CD4-positive, alpha-beta T cell treated with Interferon alpha-2 for 1 hour (primary cell): ENCODE results near the gene ROMO1.
A peak's percentile ranks its signal among the peaks of the same experiment; 100 is the strongest.

Source experiments
- DNase-seq, 2 donors: peaks; one replicate each; pipeline ENCODE4 v3.0.0-alpha.2; 2020 to 2022

The ROMO1 gene

DNA sequence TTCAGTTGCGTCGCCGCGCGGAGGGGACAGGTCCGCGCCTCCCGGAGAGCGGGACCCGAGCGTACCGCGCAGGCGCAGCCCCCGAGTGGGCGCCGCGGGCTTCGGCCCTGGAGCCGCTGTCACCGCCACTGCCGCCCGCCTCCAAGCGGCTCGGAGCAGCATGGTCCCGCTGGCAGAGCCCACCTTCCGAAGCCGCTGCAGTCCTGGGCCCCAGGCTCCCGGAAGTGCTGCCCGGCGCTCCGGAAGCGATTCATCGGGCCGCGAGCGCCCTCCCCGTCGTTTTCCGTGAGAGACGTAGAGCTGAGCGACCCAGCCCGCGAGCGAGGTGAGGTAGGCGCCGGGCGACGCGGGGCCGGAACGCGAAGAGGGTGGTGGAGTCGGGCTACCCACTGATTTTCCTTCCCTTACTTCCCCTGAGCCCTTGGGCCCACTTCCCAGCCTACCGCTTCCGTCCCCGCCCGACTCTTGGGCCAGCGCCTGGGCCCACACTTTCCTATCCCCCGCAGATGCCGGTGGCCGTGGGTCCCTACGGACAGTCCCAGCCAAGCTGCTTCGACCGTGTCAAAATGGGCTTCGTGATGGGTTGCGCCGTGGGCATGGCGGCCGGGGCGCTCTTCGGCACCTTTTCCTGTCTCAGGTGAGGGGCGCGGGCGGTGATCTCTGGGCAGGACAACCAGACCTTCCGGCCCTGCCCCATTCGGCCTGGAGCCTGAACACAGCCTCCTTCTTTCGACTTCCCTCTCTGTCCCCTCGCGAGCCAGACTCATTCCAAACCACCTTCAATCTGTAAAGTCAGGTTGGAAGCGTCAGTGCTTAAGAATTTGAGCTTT, at the start of gene ROMO1, which contains the start of gene NFS1:
TSS of gene ROMO1 (plus strand) at position 279 of the 830 bp plus-strand sequence. CDS start at position 507, 228 bp downstream.
TSS of gene NFS1 (minus strand) at position 226 of the 830 bp plus-strand sequence. CDS start at position 162, 64 bp downstream.
- DNase-seq = peak; percentile 85 to 90

DNA sequence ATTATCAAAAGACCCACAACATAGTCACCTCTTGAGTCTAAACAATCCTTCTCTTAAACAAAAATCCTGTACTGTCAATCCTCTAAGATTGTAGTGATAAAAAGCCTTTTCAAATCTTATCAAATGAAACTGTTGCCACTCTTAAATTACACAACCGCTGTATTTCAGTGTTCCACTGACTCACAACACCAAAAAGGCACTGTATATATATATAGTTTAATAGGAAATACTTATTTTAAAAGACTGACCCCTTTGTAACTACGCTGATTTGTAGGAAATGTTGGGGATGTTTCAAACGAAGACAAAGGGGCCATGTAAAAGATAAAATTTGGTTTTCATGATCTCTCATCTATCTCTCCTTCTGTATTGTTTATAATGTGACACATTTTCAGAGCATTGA, 48.6 kb upstream of the ROMO1 start:
- DNase-seq = no peak

DNA sequence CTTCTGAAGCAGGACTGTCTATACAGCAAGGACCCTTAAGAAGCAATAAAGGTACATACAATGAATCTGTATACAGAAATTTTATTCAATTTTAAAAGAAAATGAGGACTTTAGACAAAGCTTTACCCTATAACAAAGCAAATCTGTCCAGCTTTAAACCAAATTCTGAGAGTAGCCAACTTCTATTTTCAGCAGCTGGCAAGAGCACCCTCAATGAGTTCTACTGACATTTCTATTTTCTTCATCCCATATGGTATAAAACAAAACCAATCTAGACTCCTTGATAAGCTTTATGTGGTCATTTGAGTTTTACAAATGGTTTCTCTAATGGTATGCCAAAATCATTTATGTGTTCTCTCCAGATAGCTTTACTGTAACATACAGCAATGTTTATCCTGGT, 47.2 kb upstream of the ROMO1 start:
- no peak for DNase-seq

DNA sequence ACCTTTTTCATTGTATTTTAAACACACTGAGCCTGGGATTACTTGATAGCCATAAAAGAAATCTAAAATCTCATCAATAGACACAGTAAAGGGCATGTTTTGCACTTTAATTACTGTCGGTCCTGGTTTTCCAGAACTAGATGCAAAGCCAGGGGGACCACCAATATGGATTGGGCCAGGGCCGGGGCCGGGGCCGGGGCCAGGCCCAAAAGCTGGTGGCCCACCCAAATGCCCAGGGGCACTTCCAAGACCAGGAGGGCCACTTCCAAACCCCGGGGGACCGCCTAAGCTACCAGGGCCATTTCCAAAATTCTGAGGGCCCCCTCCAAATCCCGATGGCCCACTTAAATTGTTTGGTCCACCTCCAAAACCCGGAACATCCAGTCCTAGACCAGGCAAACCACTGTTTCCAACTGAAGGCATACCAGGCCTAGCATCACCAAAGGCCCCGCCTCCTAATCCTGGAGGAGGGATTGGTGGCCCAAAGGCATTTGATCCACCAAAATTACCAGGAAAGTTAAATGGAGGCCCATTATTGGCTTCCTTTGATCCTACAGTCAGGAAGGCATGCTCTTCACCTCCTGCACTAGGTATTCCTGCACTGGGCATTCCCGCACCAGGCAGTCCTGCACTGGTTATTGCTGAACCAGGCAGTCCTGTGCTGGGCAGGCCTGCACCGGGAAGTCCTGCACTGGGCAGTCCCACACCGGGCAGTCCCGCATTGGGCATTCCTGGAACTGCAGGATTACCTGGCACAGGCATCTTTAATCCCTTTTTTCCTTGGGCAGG, 46.4 kb upstream of the ROMO1 start:
- no peak for DNase-seq

DNA sequence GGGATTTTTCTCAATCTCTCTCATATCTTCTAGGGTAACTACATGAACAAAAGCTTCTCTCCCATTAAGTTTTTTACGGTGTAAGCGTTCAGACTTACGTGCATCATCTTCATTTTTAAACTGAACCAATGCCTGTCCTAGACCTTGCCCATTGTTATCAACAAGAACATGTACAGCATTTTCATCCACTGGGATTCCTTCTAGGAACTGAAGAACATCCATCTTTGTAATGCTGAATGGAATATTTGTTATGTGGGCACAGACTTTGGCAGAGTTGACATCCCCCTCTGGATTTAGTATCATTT, 45.8 kb upstream of the ROMO1 start:
- no peak for DNase-seq

DNA sequence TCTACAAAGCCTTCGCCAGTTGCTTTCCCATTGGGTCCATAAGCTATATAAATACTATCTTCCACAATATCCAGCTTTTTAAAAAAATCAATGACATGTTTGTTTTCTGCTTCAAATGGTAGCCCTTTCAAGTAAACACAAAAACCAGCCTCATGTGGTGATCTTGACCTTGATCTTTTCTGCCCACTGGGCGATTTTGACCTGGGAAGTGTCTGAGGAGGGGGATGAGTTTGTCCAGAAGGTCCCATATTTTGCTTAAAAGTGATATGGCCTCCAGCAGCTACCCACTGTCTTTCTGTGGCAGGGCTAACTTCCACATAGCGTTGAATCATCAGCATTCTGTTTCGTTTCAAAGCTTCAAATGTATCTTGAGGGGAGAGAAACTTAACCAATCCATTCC, 45.3 kb upstream of the ROMO1 start:
- no peak for DNase-seq

DNA sequence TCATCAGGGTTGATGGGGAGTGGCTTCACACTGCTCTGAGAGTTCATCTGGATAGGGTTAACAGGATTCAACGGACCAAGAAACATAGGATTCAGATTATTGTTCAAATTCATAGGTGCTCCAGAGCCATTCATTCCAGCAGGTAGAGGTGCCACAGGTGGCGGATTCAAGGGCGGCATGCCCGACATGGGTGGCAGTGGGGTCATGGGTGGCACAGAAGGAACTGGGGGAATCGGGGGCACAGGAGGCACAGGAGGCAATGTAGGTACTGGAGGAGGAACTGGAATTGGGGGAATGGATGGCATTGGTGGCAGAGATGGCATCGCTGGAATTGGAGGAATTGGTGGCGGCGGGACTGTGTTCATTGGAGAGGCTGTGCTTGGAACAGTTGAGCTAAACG, 44.8 kb upstream of the ROMO1 start:
- no peak for DNase-seq

DNA sequence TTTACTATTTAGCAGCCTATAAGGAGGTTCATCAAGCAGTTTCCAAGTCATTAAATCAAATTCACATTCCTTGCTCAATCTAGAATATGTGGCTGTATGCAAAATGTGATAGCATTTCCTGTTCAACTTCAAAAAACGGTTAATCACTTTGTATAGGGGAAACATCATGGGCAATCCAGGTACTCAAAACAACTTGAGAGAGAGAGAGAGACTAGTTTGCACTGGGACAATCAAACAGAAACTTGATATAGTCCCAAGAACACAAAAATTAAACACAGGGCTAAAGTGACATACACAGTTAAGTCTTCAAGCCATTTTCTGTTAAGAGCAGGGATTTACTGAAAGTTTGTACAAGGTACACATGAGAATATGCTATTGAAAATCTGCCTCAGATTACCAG, 41.9 kb upstream of the ROMO1 start:
- DNase-seq = peak in 1 of 2 donors; percentile 24

DNA sequence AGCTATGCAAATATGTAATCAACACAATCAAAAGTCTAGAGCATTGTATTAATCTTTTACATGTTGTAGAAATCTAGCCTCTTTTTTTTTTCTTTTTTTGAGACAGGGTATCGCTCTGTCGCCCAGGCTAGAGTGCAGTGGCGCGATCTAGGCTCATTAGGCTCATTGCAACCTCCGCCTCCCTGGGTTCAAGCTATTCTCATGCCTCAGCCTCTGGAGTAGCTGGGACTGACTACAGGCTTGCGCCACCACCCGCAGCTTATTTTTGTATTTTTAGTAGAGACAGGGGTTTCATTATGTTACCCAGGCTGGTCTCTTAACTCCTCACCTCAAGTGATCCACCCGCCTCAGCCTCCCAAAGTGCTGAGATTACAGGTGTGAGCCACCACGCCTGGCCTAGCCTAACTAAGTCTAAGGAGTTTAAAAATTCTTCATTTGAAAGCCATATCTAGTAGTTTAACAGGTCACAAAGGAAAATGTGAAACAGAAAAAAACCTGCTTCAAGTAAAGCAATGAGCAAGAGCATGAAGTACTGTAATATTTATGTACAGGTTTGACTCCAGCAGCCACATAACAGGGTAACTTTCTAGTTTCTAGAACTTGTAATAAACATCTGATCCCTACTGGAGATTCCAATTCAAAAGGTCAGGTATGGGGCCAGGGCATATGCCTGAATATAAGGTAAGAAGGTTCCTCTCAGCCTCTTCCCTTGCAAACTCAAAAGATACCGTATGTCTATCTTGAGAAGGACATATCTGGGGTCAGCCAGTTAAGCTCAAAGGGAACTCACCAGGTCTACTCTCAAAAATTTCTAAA, 38.9 kb upstream of the ROMO1 start:
- DNase-seq = no peak

DNA sequence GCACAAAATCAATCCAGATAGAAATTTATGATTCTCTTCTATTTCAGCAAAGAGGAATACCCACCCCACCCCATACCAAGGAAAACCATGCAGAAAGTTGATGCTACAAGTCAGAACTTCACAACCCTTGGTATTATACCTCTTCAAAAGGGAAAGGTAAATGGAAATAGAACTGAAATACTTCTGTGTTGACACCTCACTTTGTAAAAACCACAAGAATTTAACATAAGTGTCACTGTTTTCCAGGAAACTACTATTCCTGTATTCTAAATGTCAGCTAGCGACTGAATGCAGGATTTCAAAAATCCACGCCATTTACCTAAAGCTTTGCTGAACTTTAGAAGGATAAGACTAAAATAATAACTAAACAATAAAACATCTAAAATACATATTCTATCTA, 38.2 kb upstream of the ROMO1 start:
- peak in 1 of 2 donors; percentile 75 for DNase-seq

DNA sequence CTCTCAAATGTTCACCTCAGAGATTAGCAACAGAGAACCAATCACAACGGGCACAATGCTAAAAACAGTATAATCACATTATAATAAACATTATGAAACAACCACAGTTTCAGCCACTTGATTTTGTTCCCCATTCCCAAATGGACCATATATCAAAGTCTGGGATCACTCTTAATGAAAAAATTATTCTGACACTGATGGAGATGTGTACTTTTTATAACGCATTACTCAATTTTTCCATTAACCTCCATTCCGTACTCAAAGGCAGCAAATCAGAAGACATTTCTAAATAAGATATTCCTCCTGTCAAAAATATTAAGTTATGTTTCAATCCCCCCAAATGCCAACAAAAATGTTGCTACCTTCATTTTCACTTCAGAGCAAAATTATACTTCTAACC, 37.3 kb upstream of the ROMO1 start:
- DNase-seq = no peak

DNA sequence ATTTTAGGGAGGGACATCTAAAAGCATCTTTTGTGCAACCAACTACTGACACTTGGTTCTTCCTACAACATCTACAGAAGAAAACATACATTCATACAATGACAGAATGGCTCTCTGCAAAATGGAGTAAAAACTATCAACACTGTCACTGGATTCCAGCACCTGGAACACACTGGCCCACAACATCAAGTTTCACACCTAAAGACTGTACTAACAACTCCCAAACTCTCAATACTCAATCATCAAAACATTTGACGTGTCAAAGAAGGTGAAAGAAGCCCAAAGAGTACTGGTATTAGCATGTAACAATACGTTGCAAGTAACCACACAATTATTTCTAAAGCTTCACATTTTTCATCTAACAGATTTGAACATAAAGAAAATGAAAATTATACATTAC, 36.7 kb upstream of the ROMO1 start:
- DNase-seq = no peak

DNA sequence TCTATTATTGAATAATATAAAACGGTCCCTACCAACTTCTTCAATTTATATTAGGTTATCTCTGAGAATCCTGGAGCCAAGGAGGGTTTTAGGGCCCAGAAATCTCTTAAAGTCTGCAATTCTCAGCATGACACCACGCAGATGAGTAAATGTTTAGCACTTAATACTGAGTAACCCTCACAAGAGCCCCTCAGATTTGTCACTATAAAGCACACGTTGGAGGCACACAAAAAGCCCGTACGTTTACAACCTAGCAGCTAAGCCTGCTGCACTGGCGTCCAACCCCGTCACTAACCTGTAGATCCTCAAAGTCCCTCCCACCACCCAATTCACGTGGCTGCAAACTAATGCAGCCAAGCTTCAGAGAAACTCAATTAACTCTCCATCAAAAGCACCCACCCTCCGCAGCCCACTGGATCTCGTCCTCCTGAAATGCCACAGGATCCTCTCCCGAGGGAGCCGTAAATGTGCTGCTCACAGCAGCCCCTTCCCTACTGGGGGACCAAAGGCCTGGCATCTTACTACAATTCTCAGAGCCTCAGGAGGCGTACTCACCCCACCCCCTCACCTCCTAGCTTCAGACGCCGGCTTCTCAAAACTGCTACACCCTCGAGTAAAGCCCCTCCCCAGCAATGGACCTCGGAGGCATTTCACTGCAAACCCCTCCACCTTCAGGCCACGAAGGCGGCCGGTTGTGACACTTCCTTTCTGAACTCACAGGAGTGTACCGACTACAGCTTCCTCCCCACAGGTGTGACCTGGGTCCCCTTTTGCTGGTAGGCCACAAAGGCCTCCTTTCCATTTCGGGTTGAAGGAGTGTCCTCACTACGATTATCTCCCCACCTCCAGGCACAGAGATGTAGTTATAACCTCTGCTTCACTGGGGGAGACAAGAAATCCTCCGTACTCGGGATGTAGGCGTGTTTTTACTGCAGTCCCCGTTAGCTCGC, 35.4 kb upstream of the ROMO1 start:
- DNase-seq = peak; percentile 81

DNA sequence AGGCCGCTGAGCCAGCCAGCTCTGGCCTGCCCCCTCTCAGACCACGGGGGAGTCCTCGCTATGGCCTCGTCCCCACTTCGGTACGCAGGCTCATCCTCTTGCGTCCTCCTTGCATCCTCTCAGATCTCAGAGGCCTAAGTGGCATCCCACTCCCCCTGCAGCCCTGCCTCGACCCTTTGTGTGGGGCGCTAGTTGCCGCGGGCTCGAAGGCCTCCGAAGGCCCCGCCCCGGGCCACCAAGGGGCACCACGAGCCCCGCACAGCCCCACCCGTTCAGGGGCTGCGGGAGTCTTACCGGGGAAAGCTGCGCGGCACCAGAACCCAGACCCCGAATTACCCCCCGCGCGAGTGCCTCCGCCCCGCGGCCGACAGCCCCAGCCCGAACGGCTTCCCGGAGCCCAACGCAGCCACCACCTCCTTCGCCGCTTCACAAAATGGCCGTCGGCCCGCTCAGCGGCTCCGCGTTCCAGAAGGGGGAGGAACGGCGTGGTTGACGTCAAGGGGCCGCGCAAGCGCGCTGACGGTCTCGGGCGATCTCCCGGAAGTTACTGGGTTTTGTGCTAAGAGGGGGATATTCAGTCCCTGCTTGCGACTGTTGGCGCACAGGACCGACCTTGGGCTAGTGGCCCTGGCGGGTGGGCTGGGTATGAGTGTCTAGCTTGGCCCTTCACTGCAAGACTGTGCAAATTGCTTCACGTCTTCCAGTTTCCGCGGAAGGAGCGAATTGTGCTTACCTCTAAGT, 34.6 kb upstream of the ROMO1 start, which contains the start of the genes CPNE1 and RBM12:
TSS of gene CPNE1 (minus strand) at position 435 of the 741 bp plus-strand sequence. CDS start 31,977 bp downstream, outside the sequence.
TSS of gene RBM12 (minus strand) at position 435 of the 741 bp plus-strand sequence. CDS start 9,578 bp downstream, outside the sequence.
- DNase-seq = peak; percentile 94 to 95

DNA sequence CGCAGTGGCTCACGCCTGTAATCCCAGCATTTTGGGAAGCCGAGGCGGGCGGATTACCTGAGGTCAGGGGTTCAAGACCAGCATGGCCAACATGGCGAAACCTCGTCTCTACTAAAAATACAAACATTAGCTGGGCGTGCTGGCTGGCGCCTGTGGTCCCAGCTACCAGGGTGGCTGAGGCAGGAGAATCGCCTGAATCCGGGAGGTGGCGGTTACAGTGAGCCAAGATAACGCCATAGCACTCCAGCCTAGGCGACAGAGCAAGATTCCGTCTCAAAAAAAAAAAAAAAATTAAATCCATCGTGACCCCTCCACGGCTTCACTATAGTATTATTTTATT, 33.3 kb upstream of the ROMO1 start:
- no peak for DNase-seq

DNA sequence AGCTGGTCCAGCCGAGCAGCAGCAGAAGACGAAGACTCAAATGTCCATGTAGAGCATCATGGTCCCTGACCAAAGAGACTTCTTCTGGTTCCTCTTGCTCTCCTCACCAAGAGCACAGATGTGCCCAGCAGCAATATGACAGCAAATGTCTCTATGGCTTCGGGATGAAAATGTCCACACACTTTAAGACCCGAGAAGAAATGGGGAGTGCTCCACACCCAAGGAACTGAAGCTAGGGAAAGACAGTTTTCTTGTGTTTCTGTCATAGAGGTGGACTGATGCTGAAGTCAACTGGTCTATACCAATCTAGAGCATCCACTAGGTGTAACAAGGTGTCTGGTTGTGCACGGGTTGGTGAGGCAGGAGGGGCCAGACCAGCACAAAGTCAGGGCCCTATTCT, 30.0 kb upstream of the ROMO1 start:
- DNase-seq = no peak

DNA sequence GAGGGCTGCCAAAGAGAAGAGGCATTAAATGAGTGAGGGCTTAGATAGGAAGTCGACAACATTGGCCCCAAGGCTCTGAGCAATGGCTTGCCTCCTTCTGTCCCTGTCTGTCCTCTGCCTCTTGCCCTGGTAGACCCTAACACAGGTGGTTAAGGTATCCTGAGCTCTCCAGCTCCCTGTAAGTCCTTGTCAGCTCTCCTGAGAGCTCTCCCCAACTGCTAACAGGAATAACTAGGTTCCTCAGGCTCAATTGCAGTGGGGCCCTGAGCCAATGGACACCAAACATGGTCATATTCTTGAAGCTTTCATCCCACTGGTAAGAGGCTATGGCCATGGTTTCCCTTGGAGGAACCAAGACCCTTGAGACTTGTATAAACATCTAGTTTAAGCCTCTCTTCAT, 29.5 kb upstream of the ROMO1 start:
- DNase-seq = no peak

DNA sequence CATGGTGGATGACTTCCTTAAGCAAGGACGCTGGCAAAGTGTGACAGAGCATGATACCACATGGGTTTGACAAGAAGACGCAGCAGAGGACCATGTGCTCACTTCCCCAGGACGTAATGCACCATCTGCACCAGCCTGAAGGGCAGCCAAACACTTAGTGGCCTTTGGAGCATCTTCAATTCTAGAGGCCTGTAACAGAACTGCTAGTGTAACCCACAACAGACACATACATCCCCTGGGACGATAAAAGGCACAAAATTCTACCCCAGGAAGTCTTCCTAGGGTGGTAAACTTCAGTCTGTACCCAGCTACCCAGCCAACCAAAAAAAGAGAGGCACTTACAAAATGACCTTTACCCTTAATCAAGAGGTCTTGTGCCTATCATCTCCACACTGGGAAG, 25.3 kb upstream of the ROMO1 start:
- no peak for DNase-seq

DNA sequence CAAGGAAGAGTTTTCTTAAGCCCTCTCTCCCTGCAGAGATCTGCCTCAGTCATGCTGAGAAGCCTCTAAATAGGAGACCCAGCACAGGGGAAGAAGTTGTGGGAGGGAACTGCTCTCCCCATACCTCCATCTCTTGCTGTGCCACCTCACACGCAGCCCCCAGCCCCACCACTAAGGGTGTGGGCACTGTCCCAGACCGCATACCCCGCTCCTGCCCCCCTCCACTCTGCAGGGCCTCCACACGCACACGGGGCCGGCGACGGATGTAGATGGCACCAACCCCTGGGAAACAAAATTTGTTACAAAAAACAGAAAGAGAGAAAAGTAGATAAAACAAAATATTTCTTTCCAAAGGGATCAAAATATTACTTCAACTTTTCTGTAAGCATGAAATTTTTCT, 24.3 kb upstream of the ROMO1 start:
- no peak for DNase-seq

DNA sequence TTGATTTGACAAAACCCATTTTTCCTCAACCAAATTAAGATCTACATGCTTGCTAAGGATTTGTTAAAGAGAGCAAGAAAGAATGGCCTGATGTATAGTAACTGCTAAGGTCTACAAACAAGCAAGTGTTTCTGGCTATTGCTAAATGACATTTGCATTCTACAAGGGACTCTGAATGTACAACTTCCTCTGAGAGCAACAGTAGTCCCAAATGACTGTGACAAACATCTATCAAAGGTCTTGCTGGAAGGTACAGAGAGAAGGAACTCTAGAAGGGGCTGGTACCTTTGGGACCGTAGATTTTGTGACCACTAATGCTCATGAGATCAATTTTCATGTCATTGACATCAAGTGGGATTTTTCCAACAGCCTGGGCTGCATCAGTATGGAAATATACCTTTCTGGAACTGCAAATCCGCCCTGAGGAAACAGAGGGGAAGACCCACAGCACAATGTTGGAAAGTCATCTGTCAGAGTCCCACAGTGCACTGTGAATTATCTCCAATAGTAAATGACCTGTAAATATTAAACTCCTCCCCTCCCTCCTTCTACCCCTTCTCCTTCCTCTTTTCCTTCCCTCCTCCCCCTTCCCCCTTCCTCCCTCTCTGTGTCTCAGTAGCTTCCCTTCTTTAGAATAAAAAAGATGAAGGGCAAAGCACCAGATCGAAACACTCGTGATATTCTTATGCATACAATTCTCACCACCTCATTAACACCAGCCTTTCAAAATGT, 18.6 kb upstream of the ROMO1 start:
- DNase-seq = no peak

DNA sequence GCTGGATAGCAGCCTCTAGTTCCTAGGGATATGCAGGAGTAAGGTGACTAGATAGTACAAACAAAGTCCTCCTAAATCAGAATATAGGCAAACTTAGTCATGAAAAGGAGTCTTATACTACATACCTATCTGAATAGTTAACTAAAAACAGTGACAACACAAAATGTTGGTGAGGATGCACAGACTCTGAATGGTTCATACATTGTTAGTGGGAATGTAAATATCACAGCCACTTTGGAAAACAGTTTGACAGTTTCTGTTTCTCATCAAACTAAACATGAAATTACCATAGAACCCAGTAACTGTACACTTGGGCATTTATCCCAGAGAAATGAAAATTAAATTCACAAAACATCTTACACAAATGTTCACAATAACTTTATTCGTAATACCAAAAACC, 17.2 kb upstream of the ROMO1 start:
- no peak for DNase-seq
